SH-SY5Y (cell line): ENCODE data around the gene CORO2A.

Experiments used
- GATA2 ChIP-seq: IDR thresholded peaks from 2 replicates; pipeline ENCODE4 v1.6.1; 2011; ENCODE audit warnings: mild to moderate bottlenecking, low read depth, low read length
- GATA3 ChIP-seq: IDR thresholded peaks from 2 replicates; pipeline ENCODE4 v1.6.1; 2011; ENCODE audit warnings: low read depth, mild to moderate bottlenecking, low read length, moderate library complexity

DNA sequence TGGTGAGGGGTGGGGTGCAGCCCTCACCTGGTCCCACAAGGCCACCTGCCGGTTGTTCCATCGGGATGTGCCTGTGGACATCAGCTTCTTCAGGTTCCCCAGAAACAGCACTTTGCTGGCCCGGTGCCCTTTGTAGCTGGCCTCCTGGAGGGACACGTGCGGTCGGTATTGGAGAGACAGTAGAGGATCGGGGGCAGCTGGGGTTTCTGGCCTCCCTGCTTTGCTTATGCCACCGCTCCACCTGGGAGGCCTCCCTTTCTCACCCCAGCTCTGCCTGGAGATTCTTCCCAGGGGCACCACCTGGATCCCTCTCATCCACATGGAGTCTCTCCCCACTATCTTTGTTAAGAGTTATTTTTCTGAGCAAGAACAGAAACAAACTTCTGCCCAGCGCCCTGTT, 60.3 kb downstream of the CORO2A start:
- TF ChIP-seq GATA2 (no peak), GATA3 (no peak)
